ENCODE results near the gene SCYL1.

The SCYL1 gene

DNA sequence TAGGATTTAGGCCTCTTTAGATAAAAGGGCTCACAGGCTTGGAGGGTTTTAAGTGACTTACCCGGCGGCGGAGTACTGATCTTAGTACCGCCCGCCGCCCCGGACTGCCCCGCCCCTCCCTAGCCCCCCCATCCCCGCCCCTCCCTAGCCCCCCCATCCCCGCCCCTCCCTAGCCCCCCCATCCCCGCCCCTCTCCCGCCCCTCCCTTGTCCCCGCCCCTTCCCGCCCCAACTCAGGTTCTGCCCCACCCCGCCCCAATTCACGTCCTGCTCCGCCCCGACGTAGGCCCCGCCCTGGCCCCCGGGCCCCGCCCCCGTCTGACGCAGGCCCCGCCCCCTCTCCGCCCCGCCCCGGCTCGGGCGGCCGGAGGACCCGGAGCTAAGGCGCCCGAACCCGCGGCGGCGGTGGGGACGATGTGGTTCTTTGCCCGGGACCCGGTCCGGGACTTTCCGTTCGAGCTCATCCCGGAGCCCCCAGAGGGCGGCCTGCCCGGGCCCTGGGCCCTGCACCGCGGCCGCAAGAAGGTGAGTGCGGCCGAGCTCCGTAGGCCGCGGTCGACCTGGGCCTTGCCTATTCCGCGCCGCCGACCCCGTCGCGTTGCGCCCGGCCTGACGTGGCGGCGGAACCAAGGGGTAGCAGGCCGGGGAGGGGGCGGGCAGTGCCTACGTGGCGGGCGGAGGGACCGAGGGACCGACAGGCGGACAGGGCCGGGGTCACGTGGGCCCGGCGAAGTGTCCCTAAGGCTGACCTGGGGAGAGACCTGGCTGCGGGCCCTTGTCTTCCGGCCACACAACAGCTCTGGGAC is at the start of gene SCYL1:
Gene SCYL1 (plus strand): TSS at position 343 of the 805 bp plus-strand sequence. CDS start 71 bp downstream, at position 414.
- peak; percentile 78 for DNase-seq

DNA sequence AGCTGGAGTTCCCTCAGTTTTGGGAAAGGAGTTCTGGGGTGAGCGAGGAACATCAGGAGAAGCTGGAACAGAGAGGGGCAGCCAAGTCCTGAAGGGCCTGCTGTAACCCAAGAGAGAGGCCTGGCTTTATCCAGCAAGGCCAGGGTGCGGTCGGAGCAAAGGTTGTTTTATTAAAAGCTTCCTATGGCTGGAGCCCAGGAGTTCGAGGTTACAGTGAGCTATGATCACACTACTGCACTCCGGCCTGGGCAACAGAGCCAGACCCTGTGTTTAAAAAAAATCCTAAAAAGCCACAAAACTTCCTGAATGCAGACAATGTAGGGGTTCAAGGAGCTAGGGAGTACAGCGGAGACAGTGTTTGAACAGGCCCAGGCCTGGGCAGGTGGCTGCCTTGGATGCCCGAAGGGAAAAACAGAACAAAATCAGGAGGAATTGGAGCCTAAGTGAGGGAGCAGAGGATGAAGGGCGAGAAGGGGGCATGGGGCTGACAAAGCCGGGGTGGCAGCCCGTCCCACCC is 48.2 kb upstream of the SCYL1 start:
- DNase-seq: no peak

DNA sequence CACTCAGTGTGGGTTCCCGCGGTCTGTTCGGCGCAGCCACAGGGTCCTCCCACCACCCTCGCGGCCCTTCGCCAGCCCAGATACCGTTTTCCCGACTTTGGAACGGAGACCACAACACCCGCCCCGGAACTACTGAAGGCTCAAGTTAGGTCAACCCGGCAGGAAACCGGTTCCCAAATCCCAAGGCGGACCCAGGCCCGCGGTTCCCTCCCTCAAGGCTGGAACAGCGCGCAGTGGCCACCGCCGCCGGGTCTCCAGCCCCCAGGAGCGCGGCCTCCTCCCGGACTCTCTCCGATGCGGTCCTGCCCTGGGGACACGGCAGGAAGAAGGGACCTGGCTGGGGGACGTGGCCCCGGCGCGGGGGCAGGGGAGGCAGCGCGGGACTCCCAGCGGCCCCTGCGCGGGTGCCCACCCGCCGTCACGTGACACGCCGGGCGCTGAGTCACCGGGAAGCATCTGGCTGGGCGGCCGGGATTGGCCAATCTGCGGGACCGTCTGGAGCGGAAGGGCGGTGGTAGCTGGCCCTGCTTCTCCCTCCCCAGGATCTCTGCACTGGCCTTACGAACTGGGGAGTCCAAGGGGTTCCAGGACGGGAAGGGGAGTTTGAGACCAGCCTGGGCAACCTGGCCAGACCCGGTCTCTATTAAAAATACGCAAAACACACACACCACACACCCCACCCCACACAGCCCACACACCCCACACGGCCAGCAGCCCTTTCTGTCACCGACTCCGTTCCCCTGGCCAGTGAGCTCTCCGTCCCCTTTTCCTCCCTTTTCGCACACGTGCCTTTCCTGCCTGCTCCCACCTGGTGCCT is 47.5 kb upstream of the SCYL1 start:
- peak; percentile 93 for DNase-seq

DNA sequence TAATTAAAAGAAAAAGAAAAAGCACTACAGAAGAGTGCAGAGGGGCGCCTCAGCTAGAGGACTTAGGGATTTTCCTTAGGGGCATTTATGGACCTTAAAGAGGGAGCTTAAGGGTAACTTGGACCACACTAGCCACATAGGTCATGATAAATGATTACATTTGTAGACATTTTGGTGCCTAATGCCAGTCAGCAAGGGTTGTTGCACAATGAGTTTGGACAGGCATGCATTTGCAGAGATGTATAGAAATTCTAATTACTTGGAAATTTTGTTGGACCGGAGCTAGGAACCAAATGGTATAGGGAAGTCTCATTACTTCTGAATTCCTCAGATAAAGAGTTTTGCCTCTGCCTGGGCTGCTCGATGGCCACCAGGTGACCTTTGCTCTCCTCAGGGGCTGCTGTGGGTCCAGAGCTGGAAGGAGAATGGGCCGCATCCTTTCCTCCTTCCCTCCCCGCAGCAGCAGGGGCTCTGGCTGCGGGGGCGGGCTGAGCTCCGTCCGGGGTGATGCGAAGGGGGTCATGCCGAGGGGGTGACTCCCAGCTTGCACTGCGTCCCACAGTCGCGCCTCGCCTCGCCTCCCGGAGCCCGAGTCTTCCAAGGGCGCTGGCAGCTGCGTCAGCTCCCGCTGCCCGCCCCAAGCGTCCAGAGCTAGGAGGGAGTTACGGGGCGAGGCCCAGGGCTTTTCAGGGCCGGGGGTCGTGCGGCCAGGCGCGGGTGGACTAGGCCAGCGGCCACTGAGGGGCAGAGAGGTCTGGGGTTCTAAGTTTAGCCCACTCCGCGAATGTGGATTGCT is 46.3 kb upstream of the SCYL1 start:
- DNase-seq: no peak

DNA sequence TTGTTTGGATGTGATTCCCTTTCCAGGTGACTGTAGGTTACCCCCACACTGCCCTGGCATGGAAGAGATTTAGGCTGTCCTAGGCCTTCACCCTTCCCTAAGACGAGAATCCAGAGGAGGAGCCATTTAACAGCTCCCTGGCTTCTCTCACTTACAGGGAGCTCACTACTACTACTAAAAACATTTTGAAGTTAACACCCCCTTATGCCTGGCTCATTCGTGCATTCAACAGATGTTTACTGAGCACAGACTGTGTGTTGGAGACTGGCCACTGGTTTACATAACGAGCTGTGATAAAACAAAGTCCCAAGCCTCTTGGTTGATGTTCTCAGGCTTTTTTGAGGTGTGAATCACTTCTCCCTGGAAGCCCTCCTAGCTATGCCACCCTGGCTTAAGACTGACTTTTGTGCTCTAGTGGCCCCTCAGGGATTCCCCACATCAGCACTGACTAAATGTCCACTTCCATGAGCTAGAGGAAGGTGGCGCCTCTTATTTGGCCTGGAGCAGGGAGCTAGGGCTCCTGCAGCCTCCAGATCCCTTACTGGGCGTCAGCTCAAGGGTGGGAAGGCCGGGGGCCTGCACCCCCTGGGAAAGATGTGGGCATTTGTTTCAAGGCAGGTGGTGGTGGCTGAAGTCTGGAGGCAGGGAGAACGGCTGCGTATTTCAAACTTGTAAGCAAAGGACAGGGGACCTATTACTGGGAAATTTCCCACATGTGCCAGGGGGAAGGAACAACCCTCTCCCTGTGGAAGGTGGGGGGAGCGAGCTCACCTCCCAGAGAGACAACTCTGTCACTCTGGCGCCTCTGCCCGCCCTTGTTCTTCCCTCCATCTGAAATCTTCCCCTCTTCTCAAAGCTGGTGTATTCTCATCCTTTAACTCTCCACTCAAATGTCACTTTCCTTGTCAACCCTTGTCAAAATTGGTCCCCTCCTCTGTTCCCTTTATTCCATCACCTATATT is 45.4 kb upstream of the SCYL1 start:
- DNase-seq: no peak

DNA sequence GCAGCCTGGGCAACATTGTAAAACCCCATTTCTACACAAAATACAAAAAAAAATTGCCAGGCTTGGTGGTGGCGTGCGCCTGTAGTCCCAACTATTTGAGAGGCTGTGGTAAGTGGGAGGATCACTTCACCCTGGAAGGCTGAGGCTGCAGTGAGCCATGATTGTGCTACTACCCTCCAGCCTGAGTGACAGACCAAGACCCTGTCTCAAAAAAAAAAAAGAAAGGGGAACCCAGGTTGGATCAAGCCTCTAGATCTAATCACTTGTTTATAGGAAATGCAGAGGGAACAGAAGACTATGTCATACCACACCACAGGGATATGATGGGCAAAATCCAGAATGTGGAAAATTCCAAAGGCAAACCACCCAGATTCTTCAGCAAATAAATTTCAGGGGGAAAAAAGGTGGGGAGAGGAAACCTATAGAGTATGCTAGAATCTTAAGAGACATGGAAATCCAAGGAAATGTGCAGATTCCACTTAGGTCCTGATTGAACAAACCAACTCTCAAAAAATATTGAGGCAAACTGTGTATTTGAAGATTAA is 42.5 kb upstream of the SCYL1 start:
- DNase-seq: no peak

DNA sequence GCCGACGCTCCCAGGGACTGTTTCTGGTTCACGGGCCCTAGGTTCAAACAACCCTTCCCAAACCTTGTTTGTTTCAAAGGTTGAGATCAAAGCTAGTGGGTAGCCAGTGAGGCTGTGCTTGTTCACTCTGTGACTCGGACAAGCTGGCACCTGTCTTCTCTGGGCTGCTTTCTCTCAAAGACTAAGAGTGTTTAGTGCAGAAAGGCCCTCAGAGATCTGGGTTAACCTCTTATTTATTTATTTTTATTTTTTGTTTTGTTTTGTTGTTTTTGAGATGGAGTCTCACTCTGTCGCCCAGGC is 39.0 kb upstream of the SCYL1 start:
- DNase-seq: no peak

DNA sequence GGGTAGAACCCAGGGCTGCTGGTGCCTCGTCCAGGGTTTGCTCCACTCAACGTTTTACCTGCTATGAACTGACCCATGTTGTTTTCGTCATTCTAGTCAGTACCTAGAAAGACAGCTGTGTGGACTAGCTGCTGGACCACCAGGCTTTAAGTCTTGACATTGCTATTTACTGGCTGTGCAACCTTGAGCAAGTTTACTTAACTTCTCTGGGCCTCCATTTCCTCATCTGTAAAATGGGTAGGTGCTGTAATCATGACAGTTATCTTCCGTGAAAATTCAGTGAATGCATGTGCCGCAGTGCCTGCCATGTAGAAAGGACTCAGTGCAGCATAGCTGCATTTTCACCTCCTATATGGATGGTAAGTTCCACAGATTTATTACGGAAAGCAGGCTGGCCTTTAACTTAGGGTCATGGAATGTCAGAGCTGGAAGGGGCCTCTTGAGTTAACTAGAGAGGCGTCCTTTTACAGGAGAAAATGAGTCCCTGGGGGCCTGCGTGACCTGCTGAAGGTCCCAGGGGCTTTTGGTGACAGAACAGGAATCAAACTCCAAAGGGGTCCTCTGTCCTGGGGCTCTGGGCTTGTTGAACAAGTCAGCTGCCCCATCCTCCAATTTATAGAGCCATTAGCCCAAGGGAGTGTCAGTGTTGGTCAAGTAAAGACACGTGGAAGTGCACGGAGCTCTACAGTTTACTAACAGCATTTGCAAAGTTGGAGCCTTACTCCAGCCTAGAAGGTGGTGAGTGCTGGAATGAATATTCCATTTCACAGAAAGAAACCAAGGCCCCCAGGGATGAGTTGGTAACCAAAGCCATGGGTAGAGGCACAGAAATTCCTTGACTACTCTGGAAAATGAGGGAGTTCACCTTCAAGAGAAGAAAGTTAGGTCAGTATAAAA is 38.1 kb upstream of the SCYL1 start:
- no peak for DNase-seq

DNA sequence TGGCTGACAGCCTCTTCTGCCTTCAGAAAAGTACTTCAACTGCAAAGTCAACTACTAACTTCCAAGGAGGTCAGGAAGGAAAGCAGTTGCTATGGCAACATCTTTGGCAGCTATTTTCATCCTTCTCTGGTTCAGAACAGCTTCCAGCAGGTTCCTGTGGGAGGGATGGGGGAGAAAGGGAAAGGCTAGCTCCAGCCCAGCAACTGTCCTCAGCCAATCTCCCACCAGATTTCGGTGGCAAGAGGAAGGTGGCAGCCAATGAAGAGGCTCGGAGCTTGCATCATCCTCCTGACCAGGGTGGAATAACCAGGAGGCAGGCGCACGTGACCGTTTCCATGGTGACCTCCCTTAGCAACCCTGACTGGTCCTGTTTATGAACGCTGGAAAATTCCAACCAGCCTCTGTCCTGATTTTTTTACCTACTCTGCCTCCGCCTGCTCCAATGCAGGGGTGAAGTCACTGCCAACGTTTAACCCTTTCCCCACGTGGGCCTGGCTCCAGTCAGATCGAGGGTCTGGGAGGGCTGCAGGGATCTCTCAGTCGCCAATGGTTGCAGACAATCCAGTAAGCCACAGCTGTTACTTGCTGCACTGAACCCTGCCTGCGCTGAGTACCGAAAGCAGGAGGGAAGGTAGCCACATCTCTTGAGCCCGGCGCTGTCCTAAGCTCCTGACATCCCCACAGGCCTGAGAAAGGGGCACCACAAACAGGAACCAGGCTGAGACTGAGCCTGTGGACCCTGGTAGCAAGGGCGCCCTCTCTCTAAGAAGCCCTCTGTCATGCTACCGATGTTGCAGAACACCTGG is 37.2 kb upstream of the SCYL1 start:
- peak; percentile 30 for DNase-seq

DNA sequence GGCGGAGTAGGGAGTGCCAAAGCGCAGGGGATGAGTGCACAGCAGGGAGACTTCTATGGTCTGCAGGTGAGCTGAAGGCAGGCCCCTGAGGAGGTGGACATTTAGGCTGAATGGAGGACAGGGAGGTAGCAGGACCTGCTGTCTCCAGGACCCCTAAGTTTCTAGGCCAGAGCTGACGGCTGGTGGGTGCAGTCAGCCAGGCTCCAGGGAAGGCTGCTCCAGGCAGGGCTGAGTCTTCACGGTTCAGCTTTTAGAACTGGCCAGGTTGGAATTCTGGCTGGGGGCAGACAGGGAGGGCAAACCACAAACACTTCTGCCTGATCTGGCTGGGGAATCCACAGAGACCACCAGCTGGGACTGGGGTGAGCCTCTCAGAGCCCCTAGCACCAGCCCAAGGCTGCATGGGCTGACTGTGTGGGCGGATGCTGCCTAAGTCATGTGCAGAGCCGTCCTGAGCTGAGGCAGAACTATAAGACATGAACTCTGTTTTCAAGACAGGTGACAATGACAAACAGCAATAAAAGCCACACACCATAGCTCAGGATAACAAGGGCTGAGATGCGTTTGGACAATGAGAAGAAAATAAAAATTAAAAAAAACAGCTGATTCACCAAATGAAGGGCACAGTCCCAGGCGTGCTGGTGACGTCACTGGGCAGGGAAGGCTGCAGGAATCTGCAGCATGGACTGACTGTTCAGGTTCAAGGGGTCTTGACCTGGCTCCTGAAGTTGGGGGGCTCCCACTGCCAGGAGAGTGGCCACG is 36.4 kb upstream of the SCYL1 start:
- no peak for DNase-seq

DNA sequence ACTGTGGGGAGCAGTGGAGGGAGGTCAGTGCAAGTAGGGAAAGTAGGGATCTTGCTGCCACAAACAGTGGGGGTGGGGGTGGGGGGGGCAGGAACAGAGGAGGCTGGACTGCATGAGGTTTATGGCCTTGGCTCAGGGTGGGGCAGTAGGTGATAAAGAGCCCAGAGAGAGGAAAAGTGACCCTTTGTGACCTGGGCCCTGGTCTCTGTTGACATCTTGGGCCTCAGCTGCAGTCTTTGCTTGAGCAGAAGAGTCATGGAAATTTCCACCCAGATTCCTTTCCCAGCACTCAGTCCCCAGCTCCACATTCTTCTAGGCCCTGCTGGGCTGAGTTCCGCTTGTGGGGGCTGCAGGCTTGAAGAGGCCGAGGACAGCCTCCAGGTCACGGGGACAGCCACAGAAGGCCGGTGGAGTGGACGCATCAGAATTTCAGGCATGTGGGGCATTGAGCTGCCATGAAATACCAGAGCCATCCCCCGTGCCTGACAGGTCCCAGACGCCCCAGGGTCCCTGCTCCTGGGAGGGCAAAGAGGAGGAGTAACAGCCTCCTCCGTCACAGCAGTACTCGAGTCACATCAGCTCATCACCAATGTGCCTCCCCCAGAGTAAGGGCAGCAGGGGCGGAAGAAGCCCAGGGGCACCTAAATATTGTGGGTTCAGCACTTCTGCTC is 35.7 kb upstream of the SCYL1 start:
- DNase-seq: no peak

DNA sequence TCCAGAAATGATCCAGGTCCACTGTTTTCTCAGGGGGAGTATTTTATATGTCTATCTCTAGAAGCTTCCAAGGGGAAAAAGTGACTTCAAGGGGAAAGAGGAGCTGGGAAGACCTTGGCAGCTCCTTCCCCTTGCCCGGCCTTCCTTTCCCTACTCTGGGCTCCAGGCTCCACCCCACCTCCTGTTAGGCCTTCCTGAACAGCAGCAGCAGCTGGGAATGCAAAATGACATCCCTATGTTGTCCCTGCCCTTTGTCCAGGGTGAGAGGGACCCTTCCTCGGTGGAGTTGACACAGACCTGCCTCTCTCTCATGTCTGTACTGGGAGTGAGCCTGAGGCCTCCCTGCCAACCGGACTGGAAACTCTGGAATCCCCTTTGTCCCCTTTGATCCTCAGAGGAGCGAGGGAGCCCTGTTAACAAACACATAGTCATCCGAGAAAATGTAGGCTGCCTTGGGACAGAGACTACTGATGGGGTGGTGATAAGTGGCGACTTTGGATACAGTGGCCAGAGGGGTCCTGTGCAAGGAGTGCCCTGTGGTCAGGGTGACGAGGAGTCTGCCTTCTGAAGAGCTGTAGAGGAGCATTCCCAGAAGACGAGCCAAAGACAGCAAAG is 35.1 kb upstream of the SCYL1 start:
- DNase-seq: no peak

DNA sequence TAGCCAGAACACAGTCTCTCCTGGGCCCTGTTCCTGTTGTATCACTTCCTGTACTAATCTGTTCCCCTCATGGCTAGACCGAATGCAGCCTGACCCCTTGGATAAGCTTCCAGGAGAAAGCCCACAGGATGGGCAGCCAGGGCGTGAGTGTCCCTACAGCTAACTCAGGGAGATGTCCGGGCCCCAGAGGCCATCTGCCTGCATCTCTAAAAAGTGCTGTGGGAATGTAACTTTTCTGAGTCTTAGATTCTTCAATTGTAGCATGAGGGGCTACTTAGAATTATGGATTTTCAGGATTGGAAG is 33.8 kb upstream of the SCYL1 start:
- no peak for DNase-seq

DNA sequence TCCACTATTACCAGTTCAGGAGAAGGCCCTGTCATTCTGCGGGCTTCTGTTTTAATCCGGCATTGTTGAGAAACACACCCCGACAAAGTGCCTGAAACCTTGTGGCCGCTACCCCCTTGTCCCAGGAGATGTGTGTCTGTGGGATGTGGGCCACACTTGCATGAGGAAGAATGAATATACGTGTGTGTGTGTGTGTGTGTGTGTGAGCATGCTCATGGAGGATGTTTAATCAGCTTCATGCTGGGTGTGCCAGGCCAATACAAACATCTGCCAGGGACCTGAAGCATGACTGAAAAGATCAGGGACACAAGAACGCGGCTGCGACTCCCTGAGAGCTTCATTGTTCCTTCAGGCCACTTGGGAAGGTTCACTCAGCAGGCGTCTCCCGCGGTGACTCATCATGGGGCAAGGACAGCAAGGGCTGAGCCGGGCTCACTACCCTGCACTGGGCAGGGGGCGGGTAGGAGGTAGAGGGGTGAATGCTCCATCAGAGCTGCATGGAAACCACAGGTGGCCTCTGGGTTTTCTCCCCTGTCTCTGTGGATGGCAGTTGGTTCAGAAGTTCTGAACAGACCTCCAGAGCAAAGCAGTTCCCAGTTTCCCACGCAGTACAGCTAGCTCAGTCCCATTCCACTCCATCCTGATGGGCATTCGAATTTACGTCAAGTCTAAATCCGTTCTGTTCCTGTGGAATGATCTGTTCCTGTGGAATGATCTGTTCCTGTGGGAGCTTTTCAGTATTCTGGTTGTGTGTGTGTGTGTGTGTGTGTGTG is 33.1 kb upstream of the SCYL1 start:
- no peak for DNase-seq

DNA sequence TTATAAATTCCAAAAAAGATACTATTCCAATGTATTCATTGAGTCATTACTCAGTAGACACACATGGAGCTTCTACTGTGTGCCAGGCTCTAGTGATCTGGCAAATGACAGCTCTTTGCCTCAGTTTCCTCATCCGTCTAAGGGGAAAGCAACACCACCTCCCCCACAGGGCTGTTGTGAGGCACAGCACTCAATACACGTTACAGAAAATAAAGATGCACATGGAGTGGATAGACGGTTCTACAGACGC is 32.6 kb upstream of the SCYL1 start:
- DNase-seq: no peak

DNA sequence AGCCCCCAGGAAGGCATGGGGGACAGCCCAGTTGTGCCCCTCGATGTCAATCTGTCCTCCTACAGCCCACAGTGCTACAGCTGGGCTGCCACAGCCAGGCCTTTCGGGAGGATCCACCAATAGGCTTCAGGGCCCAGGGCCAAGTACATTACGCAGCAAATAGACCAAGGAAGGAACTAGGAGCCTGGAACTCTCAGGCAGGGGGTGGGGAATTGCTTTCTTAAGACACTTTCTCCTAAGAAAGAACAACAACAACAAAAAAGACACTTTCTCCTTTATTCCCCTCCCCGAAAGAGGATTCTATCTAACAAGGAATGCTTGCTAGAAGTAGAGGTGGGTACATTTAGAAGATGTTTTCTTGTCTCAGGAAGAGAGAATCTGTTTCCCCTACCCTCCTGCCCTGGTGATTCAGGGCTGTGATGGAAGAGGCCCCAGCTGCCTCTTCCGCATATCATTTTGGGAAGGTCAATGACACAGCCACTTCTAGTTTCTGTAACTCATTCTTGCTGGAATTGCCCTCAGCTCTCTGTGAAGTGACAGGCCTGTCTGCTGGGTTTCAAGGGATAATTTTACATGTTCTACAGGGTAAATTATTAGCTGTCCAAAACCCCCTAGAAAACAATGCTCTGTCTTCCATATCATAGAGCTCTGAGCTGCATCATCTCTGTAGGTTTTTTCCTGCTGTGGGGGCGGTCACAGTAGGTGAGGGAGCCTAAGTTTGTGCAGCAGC is 32.1 kb upstream of the SCYL1 start:
- no peak for DNase-seq

Data from CD4-positive, alpha-beta T cell treated with Interleukin-6 for 4 hours (primary cell).